Panc1 (cell line): ENCODE measurements around the gene FUOM.

Experiments used
- POLR2AphosphoS5 ChIP-seq: IDR thresholded peaks from 2 replicates; pipeline ENCODE4 v1.6.1; 2012; ENCODE audit warnings: mild to moderate bottlenecking, low read depth, low read length, moderate library complexity
- TF ChIP-seq, protein P1 (sequence below): fragments of 450-650 bp; IDR thresholded peaks from 2 replicates; pipeline ENCODE4 v1.5.1; 2017; ENCODE audit warnings: mild to moderate bottlenecking

DNA sequence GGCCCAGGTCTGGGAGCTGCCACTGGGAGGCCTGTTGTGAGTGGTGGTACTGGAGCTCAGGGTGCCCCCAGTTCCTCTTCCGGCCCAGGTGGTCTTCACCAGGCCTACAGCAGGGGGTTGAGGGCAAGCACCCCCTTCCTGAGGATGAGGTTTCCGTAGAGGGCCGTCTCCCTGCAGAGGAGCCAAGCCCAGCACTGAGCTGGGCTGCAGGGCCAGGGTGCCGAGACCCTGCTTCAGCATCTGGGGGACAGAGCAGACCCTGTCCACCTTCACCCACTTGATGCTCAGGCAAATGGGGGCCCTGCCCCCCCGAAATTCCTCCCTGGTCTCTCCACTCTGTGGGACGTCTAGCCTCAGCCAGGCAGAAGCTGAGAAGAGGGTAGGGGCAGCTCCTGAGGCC lies 2.6 kb downstream of the FUOM start:
- TF ChIP-seq POLR2AphosphoS5 = no peak
- TF ChIP-seq, protein P1, sequence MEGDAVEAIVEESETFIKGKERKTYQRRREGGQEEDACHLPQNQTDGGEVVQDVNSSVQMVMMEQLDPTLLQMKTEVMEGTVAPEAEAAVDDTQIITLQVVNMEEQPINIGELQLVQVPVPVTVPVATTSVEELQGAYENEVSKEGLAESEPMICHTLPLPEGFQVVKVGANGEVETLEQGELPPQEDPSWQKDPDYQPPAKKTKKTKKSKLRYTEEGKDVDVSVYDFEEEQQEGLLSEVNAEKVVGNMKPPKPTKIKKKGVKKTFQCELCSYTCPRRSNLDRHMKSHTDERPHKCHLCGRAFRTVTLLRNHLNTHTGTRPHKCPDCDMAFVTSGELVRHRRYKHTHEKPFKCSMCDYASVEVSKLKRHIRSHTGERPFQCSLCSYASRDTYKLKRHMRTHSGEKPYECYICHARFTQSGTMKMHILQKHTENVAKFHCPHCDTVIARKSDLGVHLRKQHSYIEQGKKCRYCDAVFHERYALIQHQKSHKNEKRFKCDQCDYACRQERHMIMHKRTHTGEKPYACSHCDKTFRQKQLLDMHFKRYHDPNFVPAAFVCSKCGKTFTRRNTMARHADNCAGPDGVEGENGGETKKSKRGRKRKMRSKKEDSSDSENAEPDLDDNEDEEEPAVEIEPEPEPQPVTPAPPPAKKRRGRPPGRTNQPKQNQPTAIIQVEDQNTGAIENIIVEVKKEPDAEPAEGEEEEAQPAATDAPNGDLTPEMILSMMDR = no peak
